Lower leg skin (tissue), 4 donors: ENCODE results near the gene NDUFV1. TPM values are rescaled to one million over a fixed set of nuclear protein-coding genes. Genes with fewer than 3 reads are reported as not detected.
A peak's percentile ranks its signal among the peaks of the same experiment; 100 is the strongest.
"Not testable (repeated sequence)": the region's sequence is repeated elsewhere in the genome, so short reads cannot be mapped to it uniquely, and the experiment has no call there.

Experiments
- DNase-seq, 2 donors: peaks; one replicate each; pipeline ENCODE4 v3.0.0-alpha.2; 2019; ENCODE audit warnings: low spot score in 2 of 2
- H3K4me3 ChIP-seq: fragments of 200-600 bp; sonication (generic); 2 replicates; pipeline ENCODE4 v1.5.1; 2017; ENCODE audit warnings: mild to moderate bottlenecking, low read depth; ENCODE audit not compliant: poor library complexity, severe bottlenecking
- CTCF ChIP-seq, 3 donors: fragments of 450-650 bp; IDR thresholded peaks; one replicate each; pipeline ENCODE4 v1.5.1; 2016; ENCODE audit warnings: antibody characterized with exemption in 3 of 3, mild to moderate bottlenecking in 3 of 3, moderate library complexity in 2 of 3
- POLR2A ChIP-seq, 2 donors: fragments of 450-650 bp; IDR thresholded peaks; one replicate each; pipeline ENCODE4 v1.6.1; 2016 to 2017; ENCODE audit warnings: antibody characterized with exemption in 2 of 2, mild to moderate bottlenecking in 1 of 2, moderate library complexity in 1 of 2
- WGBS, 2 donors: methylation state at CpG; one replicate each; pipeline ENCODE4 v1.1.5; 2018; 5-methylcytosine and 5-hydroxymethylcytosine counted together
- intact Hi-C: fragments of 100-400 bp; cut with DNase I; formaldehyde crosslinking; loops from one replicate; pipeline ENCODE4 v1.15.0; 2023; ENCODE audit warnings: low total_unique reads
- total RNA-seq, 4 donors: library from RNA; depleted of rRNA; stranded (reverse); fragments of >200 nt; gene quantifications; one replicate each; pipeline ENCODE4 v1.1.0, GENCODE V29; 2016

The NDUFV1 gene
- total RNA-seq, 4 donors from 2014 or later: 238 to 283 (median 269) TPM

GRCh38 chr11:67615728-67616430, 9.1 kb downstream of the NDUFV1 start:
- WGBS, 2 donors: 28 to 43% methylated on average over 30 to 34 of the region's 34 CpGs
- DNase-seq: no peak
- no peak for TF ChIP-seq POLR2A (IDR thresholded peaks at IDR 0.05)
- no peak for TF ChIP-seq CTCF (IDR thresholded peaks at IDR 0.05)
- no peak overlapping the region for H3K4me3 ChIP-seq
- intact Hi-C loops: no loop called here

GRCh38 chr11:67616431-67617242, 9.9 kb downstream of the NDUFV1 start:
- intact Hi-C loops: no loop called here
- WGBS, 2 donors: 42 to 49% methylated on average over 9 to 11 of the region's 11 CpGs
- TF ChIP-seq CTCF (IDR thresholded peaks at IDR 0.05) (no peak), POLR2A (IDR thresholded peaks at IDR 0.05) (no peak)

GRCh38 chr11:67617243-67617953, 10.7 kb downstream of the NDUFV1 start:
- TF ChIP-seq POLR2A (IDR thresholded peaks at IDR 0.05): no peak
- TF ChIP-seq CTCF (IDR thresholded peaks at IDR 0.05): no peak
- DNase-seq: no peak
- H3K4me3 ChIP-seq: no peak overlapping the region
- WGBS, 2 donors: 77 to 78% methylated on average over 7 of the region's 7 CpGs
- intact Hi-C loops: no loop called here

More at GRCh38 chr11:67616431-67617242, 9.9 kb downstream of the NDUFV1 start:
- no peak for DNase-seq
- H3K4me3 ChIP-seq: no peak overlapping the region

GRCh38 chr11:67618901-67619659, 12.3 kb downstream of the NDUFV1 start:
- WGBS, 2 donors: 89 to 94% methylated on average over 22 to 40 of the region's 40 CpGs
- peak in 1 of 2 donors; percentile 75 for DNase-seq
- intact Hi-C loops, H3K4me3 ChIP-seq: not testable (repeated sequence)

GRCh38 chr11:67619683-67620618, 13.2 kb downstream of the NDUFV1 start:
- intact Hi-C loops, H3K4me3 ChIP-seq: not testable (repeated sequence)
- DNase-seq: peak in 1 of 2 donors; percentile 75
- 88 to 94% methylated on average over 33 of the region's 33 CpGs for WGBS, 2 donors

- 83 to 85% methylated on average over 13 of the region's 13 CpGs for WGBS, 2 donors
- intact Hi-C loops, H3K4me3 ChIP-seq: not testable (repeated sequence)
- DNase-seq: peak in 1 of 2 donors; percentile 68
These were observed 13.9 kb downstream of the NDUFV1 start for GRCh38 chr11:67620621-67621020.

- DNase-seq, intact Hi-C loops, H3K4me3 ChIP-seq: not testable (repeated sequence)
- WGBS, 2 donors: 60 to 75% methylated on average over 3 of the region's 3 CpGs
These were observed 15.2 kb downstream of the NDUFV1 start for GRCh38 chr11:67621928-67622327.

GRCh38 chr11:67622905-67623304, 16.2 kb downstream of the NDUFV1 start:
- H3K4me3 ChIP-seq, DNase-seq, intact Hi-C loops: not testable (repeated sequence)
- WGBS, 2 donors: 68 to 69% methylated on average over 7 of the region's 7 CpGs

GRCh38 chr11:67623795-67624194, 17.1 kb downstream of the NDUFV1 start:
- WGBS, 2 donors: 90 to 100% methylated on average over 1 of the region's 1 CpG
- H3K4me3 ChIP-seq, intact Hi-C loops, DNase-seq: not testable (repeated sequence)
